COR-L47 (cell line): Measurements from ENCODE around the gene MFAP4.

Source experiments
- DNase-seq: peaks from one replicate; lab custom pipeline; 2025; lab: John Stamatoyannopoulos, UW

MFAP4 gene

DNA sequence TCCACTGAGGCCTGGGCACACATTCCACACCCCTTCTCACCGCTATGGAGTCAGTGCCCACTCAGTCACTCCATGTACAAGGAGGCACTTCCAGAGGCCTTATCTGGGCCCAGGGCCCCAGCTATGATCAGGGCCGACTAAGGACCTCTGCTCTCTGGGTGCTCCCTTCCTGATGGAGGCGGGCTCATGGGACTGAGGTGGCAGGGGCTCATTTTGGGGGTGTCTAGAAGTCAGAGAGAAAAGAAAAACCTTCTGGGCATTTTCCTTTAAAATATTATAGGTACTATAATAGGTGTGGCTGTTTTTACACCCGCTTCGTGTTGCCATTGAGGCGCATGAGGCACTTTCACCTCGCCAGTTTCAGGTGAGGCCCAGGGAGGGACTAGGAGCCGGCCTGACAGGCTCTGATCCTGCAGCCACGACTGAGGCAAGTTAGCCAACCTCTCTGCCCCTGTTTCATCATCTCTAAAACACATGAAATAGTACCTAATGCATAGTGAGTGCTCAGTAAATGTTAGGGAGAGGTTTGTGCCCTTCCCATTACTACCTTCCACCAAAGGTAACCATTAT lies 38.8 kb downstream of the MFAP4 start:
- DNase-seq, result no peak

DNA sequence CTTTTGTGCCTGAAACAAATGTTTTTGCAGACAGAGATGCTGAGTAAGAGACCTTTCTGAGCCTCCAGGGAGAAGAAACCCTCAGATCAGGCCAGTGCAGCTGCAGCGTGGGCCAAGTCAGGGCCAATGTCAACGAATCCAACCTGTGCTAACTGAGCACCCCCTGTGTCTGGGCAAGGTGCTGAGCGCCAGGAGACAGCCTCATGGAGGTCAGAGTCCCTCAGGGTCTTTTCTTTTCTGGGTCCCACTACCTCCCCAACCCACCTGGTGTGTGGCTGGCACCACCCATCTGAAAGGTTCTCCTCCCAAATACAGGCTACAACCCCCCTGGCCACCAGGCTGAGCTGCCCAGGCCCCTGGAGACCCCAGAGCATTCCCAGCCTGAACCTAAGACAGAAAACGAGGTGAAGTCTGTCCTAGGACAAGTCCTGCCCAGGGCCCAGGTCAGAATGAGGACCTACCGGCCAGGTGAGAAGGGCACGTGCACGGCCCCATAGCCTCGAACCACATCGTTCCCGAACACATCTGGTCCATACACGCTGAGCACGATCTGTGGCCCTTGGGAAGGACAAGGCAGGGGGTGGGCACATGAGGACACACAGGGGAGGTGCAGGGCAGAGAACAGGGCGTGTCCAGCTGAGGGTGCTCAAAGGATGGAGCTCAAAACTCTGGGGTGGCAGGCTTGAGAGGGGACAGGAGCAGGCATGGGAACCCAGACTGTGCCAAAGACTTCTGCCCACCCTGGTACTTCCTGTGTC lies 39.5 kb downstream of the MFAP4 start:
- DNase-seq, result no peak

DNA sequence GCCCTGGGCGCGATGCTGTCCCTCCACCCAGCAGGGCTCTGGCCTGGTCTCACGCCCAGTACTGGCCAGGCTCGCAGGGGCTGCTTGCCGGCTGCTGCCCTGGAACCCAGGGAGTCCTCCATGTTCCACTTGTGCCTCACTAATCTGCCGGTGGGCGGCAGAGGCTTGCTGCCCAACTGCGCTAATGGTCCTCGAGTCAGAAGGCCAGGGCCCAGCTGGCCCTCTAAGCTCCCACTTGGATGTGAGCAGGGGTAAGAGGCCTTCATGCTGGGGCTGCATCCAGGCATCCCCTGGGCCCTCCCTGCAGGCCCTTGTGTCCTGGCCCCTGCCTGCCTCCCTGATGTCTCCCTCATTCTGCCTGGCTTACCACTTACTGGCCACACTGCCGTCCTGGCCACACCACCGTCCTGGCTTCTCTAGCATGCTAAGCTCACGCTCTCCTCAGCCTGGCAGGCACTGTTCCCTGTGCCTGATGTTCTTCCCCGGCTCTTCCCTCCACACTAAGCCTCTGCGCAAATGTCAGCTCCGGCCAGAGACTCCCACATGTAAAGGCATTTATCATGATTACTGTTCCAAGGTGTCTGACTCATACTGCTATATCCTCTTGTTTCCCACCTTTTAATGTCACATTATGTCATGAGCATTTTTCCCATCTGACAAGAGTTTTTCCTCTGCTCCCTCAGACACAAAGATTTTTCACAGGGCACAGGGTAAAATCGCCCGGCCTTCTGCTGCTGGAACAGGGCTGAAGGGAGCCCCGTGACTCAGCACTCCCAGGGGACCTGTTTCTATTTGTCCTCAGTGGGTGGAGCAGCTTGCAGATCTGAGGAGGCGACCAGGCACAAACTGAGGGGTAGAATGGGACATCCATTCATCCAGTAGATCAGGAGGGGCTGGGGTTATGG lies 40.4 kb downstream of the MFAP4 start:
- DNase-seq, result no peak

DNA sequence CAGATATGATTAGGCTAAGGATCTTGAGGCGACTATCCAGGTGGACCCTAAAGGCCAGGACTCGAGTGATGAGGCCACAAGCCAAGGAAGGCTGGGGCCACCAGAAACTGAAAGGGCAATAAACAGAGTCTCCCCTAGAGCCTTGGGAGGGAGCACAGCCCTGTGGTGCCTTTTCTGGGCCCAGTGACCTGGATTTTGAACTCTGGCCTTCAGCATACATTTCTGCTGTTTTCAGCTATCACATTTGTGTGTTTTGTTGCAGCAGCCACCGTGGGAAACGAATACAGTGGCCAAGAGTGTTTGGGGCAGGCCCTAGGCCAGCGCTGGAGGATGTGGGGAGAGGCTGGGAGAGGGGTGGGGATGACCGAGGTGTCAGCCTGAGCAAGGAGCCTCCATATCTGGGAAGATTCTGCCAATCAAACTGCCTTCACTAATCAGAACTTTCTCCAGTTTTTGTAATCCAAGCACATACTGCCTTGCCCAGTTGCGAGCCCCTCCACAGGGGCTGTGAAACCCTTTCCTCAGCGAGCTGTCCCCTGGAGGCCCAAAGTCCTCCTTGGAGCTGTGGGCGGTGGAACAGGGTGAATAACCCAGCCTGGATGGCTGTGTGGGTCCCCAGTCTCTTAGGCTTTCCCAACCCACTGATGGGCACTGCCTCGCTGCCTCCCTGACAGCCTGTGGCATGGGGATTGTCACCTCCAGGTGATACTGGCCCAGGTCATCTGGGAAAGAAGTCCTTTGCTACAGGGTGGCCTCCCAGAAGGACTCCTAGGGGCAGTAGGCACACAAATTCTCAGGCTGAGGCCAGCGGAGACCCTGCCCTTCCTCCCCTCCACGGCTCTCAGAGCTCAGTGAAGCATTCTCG lies 41.3 kb downstream of the MFAP4 start:
- no peak for DNase-seq

DNA sequence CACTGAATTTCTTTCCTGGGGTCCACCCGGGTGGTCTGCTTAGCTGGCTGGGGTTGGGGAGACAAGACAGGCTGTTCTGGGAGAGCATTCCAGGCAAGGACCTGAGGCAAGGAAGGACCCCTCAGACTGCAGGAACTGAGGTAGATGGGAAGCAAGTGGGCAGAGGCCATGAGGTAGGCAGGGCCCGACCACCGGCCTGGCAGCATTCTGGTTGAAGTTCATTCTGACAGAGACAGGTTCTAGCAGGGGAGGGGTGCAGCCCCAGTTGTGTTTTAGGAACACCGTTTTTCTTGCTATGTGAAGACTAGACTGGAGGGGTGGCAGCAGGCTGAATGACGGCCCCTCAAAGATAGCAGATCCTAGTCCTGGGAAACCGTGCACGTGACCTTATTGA lies 41.9 kb downstream of the MFAP4 start:
- DNase-seq, result no peak

DNA sequence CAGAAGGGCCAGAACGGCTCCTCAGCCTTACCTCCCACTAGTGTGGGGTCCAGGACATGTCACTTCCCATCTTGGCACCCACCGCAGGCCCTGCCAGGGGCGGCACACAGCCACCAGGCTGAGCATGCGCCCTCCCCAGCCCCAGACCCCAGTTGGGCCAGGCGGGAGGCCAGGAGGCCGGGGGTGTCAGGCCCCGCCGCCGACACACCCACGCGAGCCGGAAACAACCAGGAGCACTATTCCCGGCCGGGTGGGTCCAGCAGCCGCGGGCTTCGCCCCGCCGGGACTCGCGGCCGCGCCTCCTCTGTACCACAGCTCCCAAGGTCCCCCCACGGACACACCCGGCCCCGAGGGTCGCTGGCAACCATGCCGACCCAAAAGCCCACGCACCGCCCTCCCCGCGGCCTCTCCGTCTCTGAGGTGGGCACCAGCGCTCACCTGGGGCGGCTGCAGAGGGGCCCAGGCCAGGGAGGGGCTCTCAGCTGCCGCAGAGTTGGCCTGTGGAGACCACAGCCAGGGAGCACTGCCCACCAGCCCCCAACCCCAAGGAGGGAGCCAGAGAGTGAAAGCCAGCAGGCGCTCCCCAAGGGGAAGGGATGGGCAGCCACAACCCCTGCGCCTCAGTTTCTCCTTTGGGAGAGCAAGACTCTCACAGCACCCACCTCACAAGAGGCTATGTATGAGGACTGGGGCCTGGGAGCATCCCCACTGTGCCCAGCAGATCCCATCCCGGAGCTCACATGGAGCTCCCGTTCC lies 42.5 kb downstream of the MFAP4 start:
- DNase-seq, result no peak

DNA sequence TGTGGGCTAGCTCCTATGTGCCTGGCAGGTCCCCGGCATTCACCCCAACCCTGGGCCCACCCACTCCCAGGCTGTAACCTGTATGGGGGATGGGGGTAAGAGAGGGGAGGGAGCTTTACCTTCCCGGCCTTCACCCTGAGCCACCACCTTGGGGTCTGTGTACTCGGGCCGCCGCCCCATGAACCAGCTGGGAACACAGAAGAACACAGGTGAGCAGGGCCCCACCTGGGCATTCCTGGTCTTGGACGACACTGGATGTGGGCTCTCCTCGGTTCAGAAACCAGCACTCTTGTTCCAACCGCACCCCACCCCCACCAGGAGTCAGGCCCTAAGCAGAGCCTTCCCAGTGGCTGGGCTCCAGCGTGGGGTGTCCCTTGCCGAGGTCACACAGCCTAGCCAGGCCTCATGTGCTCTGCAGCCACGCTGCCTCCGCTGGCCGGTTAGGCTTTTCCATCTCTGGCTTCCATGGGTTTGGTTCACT lies 43.3 kb downstream of the MFAP4 start:
- DNase-seq, result no peak

DNA sequence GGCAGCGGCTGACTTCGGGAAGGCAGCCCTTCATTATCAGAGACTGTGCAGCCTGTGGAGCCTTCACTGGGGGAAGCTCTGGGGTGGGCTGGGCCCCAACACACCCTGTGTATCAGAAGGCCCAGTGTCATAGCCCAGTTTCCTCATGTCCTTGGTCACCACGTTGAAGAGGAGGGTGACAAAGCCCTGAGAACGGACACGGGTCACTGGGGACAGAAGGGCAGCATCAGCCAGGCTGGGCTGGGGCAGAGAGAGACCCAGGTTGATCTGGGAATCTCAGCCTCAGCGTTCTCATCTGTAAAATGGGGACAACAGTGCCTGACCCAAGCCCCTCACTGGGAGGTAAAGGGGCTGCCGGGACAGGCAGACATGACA lies 43.7 kb downstream of the MFAP4 start:
- no peak for DNase-seq

DNA sequence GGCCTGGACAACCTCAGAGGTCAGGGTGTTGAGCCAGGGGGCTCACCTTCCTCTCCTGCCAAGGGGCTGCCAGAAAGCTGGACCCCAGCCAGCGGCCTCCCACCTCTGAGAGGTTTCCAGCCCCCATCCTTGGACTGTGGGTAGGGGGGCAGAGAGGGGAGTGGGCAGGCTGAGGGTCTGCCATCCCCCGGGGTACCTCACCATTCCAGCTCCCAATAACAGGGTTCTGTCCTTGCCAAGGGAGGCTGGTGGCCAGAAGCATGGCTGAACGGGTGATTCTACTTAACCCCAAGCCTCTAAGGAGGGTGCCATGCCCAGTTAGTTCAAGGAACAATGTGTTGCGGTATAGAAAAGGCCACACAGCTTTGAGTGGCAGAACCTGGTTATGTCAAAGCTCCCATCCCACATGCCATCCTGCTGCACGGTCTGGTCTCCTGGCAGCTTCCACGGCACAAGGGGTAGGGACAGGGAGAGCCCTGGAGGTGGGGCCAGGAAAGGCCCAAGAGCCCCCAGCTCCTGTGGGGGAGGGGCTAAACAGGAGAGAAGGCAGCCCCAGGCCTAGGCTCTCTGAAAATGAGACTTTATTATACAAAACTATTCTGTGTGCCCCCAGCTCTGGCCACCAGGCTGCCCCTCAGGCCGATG lies 44.3 kb downstream of the MFAP4 start:
- no peak for DNase-seq

DNA sequence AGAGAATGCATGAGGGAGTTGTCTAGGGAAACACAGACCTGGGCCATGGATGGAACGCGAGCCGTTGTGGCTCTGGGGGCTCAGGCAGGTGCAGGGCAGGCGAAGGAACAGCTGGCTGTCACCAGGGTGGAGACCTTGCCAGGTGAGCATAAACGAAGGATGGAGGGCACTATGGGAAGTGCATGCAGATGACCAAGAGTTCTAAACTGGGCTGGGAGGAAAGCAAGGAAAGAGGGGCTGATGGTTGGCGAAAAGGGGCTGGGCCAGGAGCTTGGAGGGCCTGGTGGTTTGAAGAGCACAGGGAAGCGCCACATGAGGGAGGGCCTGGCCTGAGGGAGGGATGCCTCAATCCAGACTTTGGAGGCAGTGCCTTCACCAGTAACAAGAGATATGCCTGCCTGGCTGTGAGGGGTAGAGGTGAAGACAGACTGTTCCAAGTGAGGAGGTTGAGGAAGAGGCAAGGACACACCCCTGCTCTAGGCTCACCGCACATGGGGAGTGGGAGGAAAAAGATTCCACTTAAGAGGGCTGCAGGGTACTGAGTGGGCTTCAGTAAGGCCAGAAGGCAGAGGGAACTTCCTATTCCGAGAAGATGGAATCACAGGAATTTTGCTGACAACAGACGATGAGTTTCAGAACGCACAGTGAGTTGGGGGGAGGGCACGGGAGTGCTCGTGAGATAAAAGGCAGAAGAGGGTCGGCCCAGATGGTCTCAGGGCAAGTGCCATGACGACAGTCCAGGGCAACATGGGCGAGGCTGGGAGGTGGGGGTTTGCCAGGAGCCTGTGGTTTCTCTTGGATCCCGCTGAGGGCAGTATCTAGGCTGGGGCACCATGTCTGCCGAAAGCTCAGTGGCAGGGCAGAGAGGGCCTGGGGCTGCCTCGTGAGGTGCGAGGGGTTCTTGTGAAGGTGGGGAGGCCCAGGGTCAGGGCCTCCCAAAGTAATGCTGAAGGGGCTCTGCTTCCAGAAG lies 45.1 kb downstream of the MFAP4 start:
- no peak for DNase-seq

DNA sequence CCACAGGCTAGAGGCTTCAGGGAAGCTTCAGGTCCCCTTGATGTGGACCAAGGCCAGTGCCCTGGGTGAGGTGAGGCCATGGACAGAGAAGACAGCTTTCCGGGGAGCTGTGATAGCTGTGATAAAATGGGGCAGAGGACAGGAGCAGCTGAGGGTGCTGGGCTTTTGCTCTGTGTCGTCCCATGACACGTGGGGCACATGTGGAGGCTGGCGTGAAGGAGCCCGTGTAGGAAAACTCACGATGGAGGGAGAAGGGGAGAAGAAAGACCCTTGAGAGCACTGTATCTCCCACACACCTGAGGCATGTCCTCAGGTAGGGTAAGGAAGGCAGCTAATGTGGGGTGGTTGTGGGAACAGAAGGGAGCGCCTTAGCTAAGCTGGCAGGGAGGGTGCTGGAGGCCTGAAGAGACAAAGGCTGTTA lies 45.8 kb downstream of the MFAP4 start:
- DNase-seq, result no peak

DNA sequence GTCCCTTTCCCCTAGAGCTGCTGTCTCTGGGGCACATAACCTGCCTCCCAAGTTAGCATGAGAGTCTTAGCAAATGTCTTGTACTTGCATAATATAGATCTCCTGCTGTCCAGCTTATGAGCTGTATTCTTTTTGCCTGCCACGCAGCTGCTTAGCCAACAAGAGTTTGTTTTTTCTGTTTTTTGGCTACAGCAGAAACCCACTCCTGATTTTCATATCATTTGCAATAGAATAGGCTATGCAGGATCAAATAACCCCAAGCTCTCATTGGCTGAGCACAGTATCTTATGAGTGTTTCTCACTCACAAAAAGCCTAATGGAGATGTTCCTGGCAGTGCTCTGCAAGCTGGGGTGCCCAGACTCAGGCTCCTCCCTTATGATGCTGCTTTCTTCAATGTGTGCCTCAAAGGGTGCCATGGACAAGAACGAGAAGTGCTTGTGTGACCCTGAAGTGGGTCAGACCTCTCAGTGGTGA lies 47.6 kb downstream of the MFAP4 start:
- no peak for DNase-seq

DNA sequence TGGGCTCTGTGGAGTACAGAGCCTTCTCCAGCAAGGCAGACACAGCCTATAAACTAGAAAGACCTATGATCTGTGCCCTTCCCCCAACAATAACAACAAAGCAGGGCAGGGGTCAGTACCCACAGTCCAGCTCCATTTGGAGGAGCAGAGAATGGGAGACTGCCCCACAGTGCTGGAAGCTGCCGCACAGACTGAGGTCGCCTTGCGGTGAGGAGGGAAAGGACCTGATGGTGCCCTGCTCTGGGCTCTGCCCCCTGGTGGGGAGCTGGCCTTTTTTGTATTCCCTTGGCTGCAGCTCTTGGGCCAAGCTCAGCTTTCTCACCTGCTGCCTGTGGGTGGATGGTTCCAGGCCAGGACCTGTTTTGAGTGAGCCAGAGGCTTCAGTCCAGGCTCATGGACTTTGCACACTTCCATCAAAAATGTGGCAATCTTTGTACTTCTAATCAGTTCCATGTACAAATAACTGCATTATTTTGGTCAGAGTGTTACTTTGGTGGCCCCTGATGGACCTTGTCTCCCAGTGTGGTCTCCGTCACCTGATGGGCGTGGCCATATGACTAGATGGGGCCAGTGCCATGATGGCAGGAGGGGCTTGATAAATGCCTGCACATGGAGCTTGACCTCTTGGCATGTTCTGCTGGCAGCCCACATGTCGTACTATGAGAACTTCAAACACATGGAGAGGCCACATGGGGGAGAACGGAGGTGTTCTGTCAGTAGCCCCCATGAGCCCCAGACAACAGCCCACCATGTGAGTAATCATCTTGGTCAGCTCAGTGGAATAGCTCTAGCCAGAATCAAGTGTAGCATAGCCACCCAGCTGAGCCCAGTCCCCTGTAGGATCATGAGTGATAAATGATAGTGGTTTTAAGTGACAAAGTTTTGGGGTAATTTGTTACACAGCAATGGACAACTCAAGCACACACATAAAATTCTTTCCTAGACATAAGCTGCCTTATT lies 48.7 kb downstream of the MFAP4 start:
- DNase-seq, result no peak

DNA sequence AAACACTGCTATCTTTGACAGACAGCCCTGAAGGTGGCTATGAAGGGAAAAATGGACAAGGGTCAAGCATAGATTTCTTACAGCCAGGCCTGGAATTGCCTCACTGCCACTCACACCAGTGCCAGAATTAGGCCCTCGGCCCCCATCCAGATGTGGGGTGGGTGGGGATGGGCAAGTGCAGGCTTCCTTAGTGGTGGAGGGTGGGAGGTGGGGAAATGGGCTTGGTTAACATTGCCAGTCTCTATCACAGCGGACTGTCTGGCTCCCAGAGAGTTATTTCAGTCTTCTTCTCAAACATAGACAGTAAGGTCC lies 49.3 kb downstream of the MFAP4 start:
- DNase-seq, result no peak

DNA sequence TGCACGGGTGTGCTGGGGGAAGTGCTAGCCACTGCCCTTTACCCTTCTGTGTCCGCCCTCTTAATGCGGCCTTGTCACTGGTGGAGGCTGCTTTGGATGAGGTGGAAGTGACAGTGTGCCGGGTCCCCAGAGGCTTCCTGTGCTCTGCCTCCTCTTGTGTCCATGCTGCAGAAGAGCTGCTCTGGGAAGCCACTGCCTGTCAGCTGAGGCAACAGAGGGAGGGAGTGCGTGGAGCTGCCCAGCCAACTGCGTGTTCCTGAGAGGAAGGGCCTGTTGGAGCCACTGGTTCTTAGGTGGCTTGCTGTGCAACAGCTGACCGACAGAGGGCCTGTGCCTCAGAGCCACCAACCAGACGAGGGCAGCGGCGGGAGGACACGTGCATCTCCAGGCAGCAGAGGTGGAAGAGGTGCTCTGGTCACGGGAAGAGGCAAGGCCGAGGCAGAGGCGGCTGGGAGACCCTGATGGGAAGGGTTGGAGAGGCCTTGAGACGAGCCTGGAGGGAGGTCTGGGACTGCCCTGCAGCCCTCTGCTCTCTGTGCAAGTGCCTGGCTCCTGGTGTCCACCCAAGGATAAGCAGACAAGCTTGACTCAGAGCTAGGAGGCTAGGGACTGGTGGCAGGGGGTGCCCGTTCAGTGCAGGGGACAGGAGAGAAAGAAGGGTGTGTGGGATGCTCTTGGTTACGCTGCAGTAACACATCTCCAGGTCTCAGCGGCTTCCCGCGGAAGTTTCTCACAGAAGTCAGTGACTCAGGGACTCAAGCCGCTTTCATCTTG lies 49.9 kb downstream of the MFAP4 start:
- no peak for DNase-seq

DNA sequence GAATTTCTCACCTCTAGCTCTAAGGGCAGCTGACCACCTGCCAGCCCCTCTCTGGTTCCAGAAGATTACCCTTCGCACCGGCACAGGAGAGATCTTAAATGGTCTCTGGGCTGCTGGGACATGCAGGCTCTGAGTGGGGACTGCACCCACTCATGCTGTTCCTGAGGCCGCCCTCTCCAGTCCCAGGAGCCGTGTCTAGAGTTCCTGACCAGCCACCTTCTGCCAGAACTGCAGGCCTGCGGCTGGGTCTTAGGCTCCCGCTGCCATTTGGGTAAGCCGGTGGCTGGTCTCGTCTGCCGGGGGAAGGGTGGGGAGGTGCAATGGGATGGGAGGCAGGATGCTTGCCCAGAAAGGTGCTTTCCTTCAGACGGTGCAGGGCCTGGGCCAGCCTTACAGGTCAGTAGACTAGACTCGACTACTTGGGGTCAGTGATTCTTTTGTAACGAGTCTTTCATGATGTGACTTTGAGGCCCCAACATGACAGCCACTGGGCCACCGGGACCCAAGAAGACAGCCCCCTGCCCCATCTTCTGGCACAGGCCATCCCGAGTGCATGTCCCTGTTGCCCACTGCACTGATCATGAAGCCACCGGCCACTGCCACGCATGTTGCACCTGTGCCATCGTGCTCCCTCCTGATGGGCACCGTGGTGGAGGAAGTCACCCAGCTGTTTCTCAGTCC lies 50.9 kb downstream of the MFAP4 start:
- DNase-seq, result no peak

DNA sequence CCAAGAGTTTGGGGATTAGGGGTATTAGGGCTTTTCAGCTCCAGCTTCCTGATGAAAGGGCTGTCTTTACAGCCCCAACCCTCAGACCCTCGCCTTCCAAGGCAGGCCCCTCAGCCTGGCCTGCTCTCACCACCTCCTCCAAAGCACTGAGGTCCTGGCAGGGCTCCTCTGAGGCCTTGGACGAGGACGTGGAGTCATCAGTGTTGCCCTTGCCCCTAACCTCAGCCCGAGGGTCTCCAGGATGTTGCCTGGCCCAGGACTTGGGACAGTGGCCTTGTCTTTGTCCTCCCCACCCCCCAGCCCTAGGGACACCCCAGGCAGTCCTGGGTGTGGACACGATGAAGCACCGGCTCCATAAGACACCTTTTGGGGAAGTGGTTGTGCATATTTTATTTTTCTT lies 52.7 kb downstream of the MFAP4 start:
- DNase-seq, result no peak
